ENCODE measurements around the gene MYO5B.

GRCh38 chr18:49967171-49967570 lies 227.8 kb downstream of the MYO5B start:
- TF ChIP-seq, protein P1, sequence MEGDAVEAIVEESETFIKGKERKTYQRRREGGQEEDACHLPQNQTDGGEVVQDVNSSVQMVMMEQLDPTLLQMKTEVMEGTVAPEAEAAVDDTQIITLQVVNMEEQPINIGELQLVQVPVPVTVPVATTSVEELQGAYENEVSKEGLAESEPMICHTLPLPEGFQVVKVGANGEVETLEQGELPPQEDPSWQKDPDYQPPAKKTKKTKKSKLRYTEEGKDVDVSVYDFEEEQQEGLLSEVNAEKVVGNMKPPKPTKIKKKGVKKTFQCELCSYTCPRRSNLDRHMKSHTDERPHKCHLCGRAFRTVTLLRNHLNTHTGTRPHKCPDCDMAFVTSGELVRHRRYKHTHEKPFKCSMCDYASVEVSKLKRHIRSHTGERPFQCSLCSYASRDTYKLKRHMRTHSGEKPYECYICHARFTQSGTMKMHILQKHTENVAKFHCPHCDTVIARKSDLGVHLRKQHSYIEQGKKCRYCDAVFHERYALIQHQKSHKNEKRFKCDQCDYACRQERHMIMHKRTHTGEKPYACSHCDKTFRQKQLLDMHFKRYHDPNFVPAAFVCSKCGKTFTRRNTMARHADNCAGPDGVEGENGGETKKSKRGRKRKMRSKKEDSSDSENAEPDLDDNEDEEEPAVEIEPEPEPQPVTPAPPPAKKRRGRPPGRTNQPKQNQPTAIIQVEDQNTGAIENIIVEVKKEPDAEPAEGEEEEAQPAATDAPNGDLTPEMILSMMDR (IDR thresholded peaks at IDR 0.05; ENCODE audit: insufficient read depth, low read length, poor library complexity, severe bottlenecking): no peak
- no peak for TF ChIP-seq EZH2phosphoT487 (conservative IDR thresholded peaks at IDR 0.05; ENCODE audit: low read length)
